Activated CD8-positive, alpha-beta T cell treated with anti-CD3 and anti-CD28 coated beads, Interleukin-2, amount 10 ng/mL, durations not matched to agents 7 days and 5 days (primary cell): Measurements from ENCODE around the gene C19orf47. TPM values are rescaled to one million over a fixed set of nuclear protein-coding genes. Genes with fewer than 3 reads are reported as not detected.
"Not testable (repeated sequence)": the region's sequence is repeated elsewhere in the genome, so short reads cannot be mapped to it uniquely, and the experiment has no call there.

Experiments
- ATAC-seq: fragments of 150-1000 bp; cut with Tn5 transposase; one replicate; pipeline ENCODE4 v1.10.0; 2021; ENCODE audit warnings: moderate library complexity
- CTCF ChIA-PET: fragments of 350-600 bp; sonication (Branson Sonifier 250); formaldehyde crosslinking; loops from one replicate; lab custom pipeline; 2021; ENCODE audit warnings: antibody characterized with exemption; lab: Charles Lee
- POLR2A ChIA-PET: fragments of 350-600 bp; sonication (Branson Sonifier 250); formaldehyde crosslinking; loops from one replicate; lab custom pipeline; 2021; ENCODE audit warnings: antibody characterized with exemption; lab: Charles Lee
- DNase-seq: peaks from one replicate; pipeline ENCODE4 v3.0.0-alpha.2; 2020
- H3K27ac Mint-ChIP-seq: one replicate; pipeline ENCODE4 v1.8.0; 2021; ENCODE audit warnings: mild to moderate bottlenecking, mixed read lengths
- H3K27me3 Mint-ChIP-seq: one replicate; pipeline ENCODE4 v1.8.0; 2021; ENCODE audit warnings: low read depth, mixed read lengths
- H3K36me3 Mint-ChIP-seq: one replicate; pipeline ENCODE4 v1.8.0; 2021; ENCODE audit warnings: low read depth, mixed read lengths
- H3K4me1 Mint-ChIP-seq: one replicate; pipeline ENCODE4 v1.8.0; 2021; ENCODE audit warnings: low read depth, mixed read lengths
- H3K4me3 Mint-ChIP-seq: one replicate; pipeline ENCODE4 v1.8.0; 2021; ENCODE audit warnings: mild to moderate bottlenecking, mixed read lengths
- H3K9me3 Mint-ChIP-seq: one replicate; pipeline ENCODE4 v1.8.0; 2022; ENCODE audit warnings: mixed read lengths; ENCODE audit not compliant: insufficient read depth
- total RNA-seq, 2 experiments: library from RNA; stranded (reverse); gene quantifications; one replicate each; pipeline ENCODE4 v1.2.3, GENCODE V29; 2021

The C19orf47 gene
- total RNA-seq, 2 experiments from 2014 or later = 27.7 to 28.3 TPM

DNA sequence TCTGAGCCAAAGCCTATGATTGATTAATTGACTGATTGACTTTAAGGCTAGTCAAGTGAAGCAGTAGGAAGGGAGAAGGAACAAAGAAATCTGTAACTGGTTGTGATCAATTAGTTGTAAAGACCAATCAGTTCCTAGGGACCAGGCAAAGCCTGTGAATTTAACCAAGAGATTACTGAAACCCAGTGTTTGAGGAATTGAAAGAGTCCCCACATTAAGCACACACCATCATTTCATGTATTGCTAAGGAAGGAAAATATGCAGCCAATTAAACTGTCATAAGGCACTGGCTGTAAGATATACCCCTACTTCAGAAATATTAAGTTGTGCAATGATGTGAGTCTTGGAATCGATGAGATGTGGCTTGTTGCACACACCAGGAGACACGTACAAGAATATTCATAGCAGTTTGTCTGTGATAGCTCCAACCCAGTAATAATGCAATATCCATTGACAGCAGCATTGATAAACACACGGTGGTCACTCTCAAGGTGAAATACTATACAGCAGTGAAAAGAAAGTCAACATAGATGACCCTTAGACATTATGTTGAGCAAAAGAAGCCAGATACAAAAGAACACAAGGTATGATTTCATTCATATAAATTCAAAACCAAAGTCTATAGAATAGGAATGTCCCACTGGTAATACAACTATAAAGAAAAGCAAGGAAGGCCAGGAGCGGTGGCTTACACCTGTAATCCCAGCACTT lies 9.0 kb downstream of the C19orf47 start:
- Mint-ChIP-seq H3K36me3 (peaks cover 17% of the 10 kb centered on the region), H3K4me3 (no peak overlapping the region), H3K27me3 (no peaks in the 10 kb centered on the region), H3K4me1 (peaks cover 3% of the 10 kb centered on the region), H3K9me3 (no peaks in the 10 kb centered on the region), H3K27ac (no peak overlapping the region)
- DNase-seq (no peak), ATAC-seq (no peak)
- POLR2A ChIA-PET = no interaction called here
- CTCF ChIA-PET = interaction anchor here (1.3 to 2.1 kb wide), 2 partner anchors 34 to 296 kb away, joined by 3 to 5 read pairs; no protein-coding TSS in a partner anchor

DNA sequence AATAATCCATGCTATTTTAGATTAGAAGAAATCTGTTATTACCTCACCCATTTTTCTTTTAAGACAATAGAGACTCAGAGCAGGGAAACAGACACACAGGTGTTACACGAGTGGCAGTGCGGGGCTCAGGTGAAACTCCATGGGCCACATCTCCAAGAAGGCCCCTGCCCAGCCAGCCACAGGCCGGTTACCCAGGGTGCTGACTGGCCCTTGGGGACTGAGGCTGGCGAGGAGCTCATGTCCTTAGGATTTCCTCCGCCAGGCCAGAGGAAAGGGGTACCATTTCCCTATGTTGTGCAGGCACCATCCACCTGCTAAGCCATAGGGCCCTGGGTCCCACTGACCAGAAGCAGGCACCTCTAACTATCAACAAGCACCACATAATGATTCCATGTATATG lies 10.6 kb downstream of the C19orf47 start:
- no peak for ATAC-seq
- H3K36me3 Mint-ChIP-seq = peaks cover 26% of the 10 kb centered on the region
- CTCF ChIA-PET = interaction anchor here (2.1 kb wide), 1 partner anchor 32 kb away, joined by 5 read pairs; no protein-coding TSS in a partner anchor
- no peaks in the 10 kb centered on the region for H3K9me3 Mint-ChIP-seq
- DNase-seq = no peak
- no peak overlapping the region for H3K27ac Mint-ChIP-seq
- H3K27me3 Mint-ChIP-seq = no peaks in the 10 kb centered on the region
- no peak overlapping the region for H3K4me3 Mint-ChIP-seq
- H3K4me1 Mint-ChIP-seq = peaks cover 3% of the 10 kb centered on the region
- POLR2A ChIA-PET = no interaction called here

DNA sequence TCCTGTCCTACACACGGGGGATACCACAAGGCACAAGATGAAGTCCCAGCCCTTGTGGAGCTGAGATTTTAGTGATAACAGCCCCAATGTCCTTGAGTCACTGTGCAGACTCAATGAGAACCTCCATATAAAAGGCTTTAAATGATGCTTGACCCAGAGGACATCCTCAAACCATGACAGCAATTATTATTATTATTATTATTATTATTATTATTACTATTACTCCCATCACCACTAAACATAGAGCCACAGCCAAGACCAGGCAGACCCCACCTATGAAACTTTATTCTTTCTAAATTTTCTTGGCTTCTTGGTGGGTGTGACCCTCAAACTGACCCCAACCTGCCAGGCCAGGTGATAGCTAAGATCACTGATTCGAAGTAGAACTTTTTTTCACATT lies 11.1 kb downstream of the C19orf47 start:
- peaks cover 3% of the 10 kb centered on the region for H3K4me1 Mint-ChIP-seq
- no peak for ATAC-seq
- no peaks in the 10 kb centered on the region for H3K9me3 Mint-ChIP-seq
- CTCF ChIA-PET = interaction anchor here (2.1 kb wide), 1 partner anchor 32 kb away, joined by 5 read pairs; no protein-coding TSS in a partner anchor
- H3K4me3 Mint-ChIP-seq = no peak overlapping the region
- no peak for DNase-seq
- no peaks in the 10 kb centered on the region for H3K27me3 Mint-ChIP-seq
- no peak overlapping the region for H3K27ac Mint-ChIP-seq
- POLR2A ChIA-PET = interaction anchor here (0.7 kb wide), 1 partner anchor 80 kb away, joined by 3 read pairs; no protein-coding TSS in a partner anchor
- peaks cover 28% of the 10 kb centered on the region for H3K36me3 Mint-ChIP-seq

DNA sequence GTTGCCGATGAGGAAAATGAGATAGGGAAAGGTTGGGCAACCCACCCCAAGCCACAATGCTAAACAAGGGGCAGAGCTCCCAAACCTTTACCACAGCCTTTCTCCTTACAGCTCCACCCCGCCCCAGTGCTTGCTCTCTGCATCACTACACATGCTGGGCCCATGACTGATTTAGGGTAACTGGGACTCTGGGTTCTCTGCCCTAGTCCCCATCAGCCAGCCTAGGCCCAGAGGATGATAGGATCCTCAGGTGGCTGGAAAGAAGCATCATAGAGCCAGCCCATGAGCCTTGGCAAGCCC lies 11.6 kb downstream of the C19orf47 start:
- ChIA-PET POLR2A (interaction anchor here (0.6 to 0.7 kb wide), 2 partner anchors 60 to 80 kb away, joined by 3 to 5 read pairs; no protein-coding TSS in a partner anchor), CTCF (no interaction called here)
- peaks cover 3% of the 10 kb centered on the region for H3K4me1 Mint-ChIP-seq
- H3K27me3 Mint-ChIP-seq = no peaks in the 10 kb centered on the region
- no peak for ATAC-seq
- no peaks in the 10 kb centered on the region for H3K9me3 Mint-ChIP-seq
- no peak for DNase-seq
- no peak overlapping the region for H3K4me3 Mint-ChIP-seq
- H3K27ac Mint-ChIP-seq = no peak overlapping the region
- H3K36me3 Mint-ChIP-seq = peaks cover 31% of the 10 kb centered on the region

DNA sequence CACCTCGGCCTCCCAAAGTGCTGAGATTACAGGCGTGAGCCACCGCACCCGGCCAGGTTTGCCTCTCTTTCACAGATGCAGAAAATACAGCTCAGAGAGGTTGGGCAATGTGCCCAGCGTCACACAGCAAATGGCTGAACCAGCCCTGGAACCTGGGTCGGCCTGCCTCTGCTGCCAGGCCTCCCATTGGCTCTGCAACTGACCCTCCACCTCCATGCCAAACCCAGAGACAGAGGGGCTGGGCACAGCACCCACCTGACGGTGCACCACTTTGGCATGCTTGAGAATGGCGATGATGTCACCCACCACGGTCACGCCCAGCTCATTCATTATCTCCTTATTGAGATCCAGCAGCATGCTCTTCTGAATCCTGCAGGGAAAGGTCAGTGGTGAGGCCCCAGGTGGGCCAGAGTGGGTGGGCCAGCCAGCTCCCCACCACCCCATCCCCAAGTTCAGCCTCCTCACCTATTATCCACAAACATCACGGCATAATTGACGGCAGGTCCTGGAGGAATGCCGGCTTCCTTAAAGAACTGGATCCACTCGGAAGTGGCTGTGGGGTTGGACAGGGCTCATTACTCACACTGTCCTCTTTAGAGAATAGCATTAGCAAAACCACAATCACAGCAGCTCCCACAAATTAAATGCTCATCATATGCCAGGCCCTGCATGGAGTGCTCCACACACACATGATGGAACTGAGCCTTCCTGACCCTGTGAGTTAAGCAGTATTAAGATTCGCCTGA lies 12.2 kb downstream of the C19orf47 start:
- peaks cover 33% of the 10 kb centered on the region for H3K36me3 Mint-ChIP-seq
- POLR2A ChIA-PET = interaction anchor here (0.6 to 0.7 kb wide), 2 partner anchors 60 to 79 kb away, joined by 3 to 5 read pairs; no protein-coding TSS in a partner anchor
- no peaks in the 10 kb centered on the region for H3K4me1 Mint-ChIP-seq
- CTCF ChIA-PET = no interaction called here
- no peak overlapping the region for H3K4me3 Mint-ChIP-seq
- H3K27me3 Mint-ChIP-seq = no peaks in the 10 kb centered on the region
- DNase-seq (no peak), ATAC-seq (no peak)
- no peak overlapping the region for H3K27ac Mint-ChIP-seq
- no peaks in the 10 kb centered on the region for H3K9me3 Mint-ChIP-seq

DNA sequence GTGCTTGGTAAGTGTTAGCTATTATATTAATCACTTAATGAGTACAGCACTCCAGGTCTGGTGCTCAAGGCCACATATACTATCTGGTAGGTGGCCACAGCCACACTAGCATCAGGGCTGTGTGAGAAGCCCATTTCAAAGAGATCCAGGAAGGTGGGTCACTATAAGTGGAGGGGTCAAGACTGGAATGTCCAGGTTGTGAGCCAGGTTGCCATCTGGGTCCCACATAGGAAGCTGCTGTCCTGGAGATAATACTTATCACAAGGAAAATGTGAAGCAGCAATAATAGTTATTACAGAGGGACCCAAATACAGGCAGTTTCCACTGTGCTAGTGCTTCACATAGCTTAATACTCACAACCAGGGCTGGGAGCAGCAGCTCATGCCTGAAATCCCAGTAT lies 13.1 kb downstream of the C19orf47 start:
- H3K27ac Mint-ChIP-seq = no peak overlapping the region
- CTCF ChIA-PET = no interaction called here

DNA sequence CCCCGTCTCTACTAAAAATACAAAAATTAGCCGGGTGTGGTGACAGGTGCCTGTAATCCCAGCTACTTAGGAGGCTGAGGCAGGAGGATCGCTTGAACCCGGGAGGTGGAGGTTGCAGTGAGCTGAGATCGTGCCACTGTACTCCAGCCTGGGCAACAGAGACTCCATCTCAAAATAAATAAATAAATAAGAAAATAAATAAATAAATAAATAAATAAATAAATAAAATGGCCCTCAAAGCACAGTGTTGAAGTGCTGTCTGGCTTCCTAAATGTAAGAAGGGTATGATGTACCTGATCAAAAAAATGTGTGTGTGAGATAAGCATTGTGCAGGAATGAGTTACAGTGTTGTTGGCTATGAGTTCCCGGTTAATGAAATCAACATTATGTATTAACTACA lies 15.1 kb downstream of the C19orf47 start:
- H3K4me3 Mint-ChIP-seq, H3K9me3 Mint-ChIP-seq, H3K4me1 Mint-ChIP-seq, DNase-seq, POLR2A ChIA-PET, H3K27ac Mint-ChIP-seq, H3K27me3 Mint-ChIP-seq, CTCF ChIA-PET, ATAC-seq: not testable (repeated sequence)
- H3K36me3 Mint-ChIP-seq = peaks cover 45% of the 10 kb centered on the region

More for the DNA sequence above, 13.1 kb downstream of the C19orf47 start:
- ATAC-seq (no peak), DNase-seq (no peak)
- Mint-ChIP-seq H3K4me3 (no peak overlapping the region), H3K9me3 (no peaks in the 10 kb centered on the region), H3K4me1 (no peaks in the 10 kb centered on the region), H3K27me3 (no peaks in the 10 kb centered on the region), H3K36me3 (peaks cover 39% of the 10 kb centered on the region)
- POLR2A ChIA-PET = no interaction called here

DNA sequence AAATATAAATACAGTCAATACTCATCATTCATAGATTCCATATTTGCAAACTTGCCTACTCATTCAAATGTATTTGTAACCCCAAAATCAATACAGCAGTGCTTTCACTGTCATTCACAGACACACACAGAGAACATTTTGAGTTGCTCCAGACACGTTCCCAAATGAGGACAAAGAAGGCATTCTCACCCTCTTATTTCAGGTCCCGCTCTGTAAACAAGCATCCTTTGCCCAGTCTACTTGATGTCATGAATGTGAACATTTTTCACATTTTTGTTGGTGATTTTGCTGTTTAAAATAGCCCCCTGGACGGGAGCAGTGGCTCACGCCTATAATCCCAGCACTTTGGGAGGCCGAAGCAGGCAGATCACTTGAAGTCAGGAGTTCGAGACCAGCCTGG lies 15.5 kb downstream of the C19orf47 start:
- no peaks in the 10 kb centered on the region for H3K27me3 Mint-ChIP-seq
- H3K36me3 Mint-ChIP-seq = peaks cover 49% of the 10 kb centered on the region
- no peaks in the 10 kb centered on the region for H3K4me1 Mint-ChIP-seq
- no peaks in the 10 kb centered on the region for H3K9me3 Mint-ChIP-seq
- DNase-seq (no peak), ATAC-seq (no peak)
- ChIA-PET POLR2A (no interaction called here), CTCF (no interaction called here)
- no peak overlapping the region for H3K27ac Mint-ChIP-seq
- no peak overlapping the region for H3K4me3 Mint-ChIP-seq

DNA sequence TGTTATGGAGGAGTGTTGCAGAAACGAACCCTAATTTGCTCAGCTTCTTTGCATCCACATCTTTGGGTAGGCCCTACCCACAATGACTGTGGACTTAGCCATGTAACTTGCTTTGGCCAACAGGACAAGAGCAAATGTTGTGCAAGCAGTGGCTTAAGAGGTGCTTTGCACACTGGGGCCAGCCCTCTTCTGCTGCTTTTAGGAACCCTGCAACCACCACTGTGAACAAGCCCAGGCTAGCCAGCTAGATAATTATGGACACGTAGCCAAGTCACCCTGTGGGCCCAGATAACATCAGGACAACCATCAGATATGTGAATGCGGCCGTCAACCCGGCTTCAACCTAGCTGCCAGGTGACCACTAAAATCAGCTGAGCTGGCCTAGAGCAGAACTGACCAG lies 17.1 kb downstream of the C19orf47 start:
- CTCF ChIA-PET = interaction anchor here (2.4 kb wide), 1 partner anchor 26 kb away, joined by 7 read pairs; no protein-coding TSS in a partner anchor
- POLR2A ChIA-PET = no interaction called here
- Mint-ChIP-seq H3K27me3 (no peaks in the 10 kb centered on the region), H3K27ac (peak overlapping the region; percentile 22), H3K9me3 (no peaks in the 10 kb centered on the region), H3K4me1 (no peaks in the 10 kb centered on the region), H3K36me3 (peaks cover 52% of the 10 kb centered on the region), H3K4me3 (no peak overlapping the region)
- ATAC-seq (no peak), DNase-seq (no peak)

DNA sequence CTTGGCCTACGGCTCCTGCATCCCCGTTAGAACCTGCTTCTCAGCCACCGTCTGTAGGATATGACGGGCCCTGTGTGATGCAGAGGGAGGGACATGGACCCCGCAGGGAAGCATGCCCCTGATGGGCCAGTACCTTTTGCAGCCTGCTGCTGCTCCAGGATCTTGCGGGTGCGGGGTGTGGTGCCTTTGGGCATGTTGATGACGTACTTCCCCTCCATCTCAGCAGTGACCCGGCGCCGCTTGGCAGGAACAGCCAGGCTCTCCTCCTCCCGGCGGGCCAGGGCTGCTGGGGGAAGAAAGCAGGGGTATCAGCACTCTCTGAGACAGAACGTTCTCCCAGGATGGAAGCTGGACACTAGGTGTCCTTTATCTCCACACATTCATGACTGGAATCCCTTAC lies 22.0 kb downstream of the C19orf47 start:
- CTCF ChIA-PET = no interaction called here

DNA sequence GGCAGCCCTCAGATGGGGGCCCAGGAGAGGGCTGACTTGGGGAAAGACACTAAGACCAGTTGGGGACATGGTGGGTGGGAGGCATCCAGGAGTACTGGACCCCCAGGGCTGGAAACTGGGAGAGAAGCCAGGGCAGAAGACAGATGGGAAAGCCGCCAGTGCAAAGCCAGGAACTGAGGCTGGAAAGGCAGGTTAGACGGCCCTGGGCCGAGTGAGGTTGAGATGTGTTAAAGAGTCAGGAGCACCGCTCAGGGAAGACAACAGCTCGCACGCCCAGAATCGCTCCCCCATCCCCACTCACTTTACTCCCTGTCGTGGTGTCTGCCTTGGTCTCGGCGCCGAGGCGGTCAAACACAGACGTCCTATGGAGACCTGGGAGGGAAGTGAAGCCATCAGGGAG lies 24.5 kb downstream of the C19orf47 start:
- Mint-ChIP-seq H3K27me3 (no peaks in the 10 kb centered on the region), H3K36me3 (peaks cover 55% of the 10 kb centered on the region), H3K9me3 (no peaks in the 10 kb centered on the region), H3K4me3 (no peak overlapping the region), H3K4me1 (no peaks in the 10 kb centered on the region), H3K27ac (no peak overlapping the region)
- DNase-seq = no peak
- ChIA-PET POLR2A (no interaction called here), CTCF (no interaction called here)
- no peak for ATAC-seq

More for the DNA sequence above, 22.0 kb downstream of the C19orf47 start:
- Mint-ChIP-seq H3K27me3 (no peaks in the 10 kb centered on the region), H3K4me3 (no peak overlapping the region), H3K9me3 (no peaks in the 10 kb centered on the region), H3K4me1 (no peaks in the 10 kb centered on the region), H3K36me3 (peaks cover 57% of the 10 kb centered on the region), H3K27ac (no peak overlapping the region)
- DNase-seq = no peak
- POLR2A ChIA-PET = no interaction called here
- ATAC-seq = no peak
